ENCODE data around the gene TUFM.
"Not testable (repeated sequence)": the region's sequence is repeated elsewhere in the genome, so short reads cannot be mapped to it uniquely, and the experiment has no call there.

DNA sequence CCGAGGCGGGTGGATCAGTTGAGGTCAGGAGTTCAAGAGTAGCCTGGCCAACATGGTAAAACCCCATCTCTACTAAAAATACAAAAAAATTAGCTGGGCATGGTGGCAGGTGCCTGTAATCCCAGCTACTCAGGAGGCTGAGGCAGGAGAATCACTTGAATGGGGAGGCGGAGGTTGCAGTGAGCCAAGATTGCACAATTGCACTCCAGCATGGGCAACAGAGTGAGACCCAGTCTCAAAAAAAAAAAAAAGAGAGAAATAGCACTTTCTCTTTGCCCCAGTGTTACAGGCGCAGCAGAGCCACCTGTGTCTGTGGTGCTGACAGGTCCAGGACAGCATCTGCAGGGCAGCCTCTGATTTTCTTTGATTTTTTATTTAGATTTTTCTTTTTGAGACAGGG is 35.4 kb upstream of the TUFM start:
- TF ChIP-seq, protein P1, sequence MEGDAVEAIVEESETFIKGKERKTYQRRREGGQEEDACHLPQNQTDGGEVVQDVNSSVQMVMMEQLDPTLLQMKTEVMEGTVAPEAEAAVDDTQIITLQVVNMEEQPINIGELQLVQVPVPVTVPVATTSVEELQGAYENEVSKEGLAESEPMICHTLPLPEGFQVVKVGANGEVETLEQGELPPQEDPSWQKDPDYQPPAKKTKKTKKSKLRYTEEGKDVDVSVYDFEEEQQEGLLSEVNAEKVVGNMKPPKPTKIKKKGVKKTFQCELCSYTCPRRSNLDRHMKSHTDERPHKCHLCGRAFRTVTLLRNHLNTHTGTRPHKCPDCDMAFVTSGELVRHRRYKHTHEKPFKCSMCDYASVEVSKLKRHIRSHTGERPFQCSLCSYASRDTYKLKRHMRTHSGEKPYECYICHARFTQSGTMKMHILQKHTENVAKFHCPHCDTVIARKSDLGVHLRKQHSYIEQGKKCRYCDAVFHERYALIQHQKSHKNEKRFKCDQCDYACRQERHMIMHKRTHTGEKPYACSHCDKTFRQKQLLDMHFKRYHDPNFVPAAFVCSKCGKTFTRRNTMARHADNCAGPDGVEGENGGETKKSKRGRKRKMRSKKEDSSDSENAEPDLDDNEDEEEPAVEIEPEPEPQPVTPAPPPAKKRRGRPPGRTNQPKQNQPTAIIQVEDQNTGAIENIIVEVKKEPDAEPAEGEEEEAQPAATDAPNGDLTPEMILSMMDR (IDR thresholded peaks at IDR 0.05) = not testable (repeated sequence)
- TF ChIP-seq ZFX (IDR thresholded peaks at IDR 0.05; ENCODE audit: borderline replicate concordance) = not testable (repeated sequence)

All from 22Rv1 (cell line).